NOMO-1 treated with dmso at 0.1 percent for 144 hours (cell line): ENCODE measurements around the gene TMEM175.

Experiments used
- DNase-seq: peaks from one replicate; lab custom pipeline; 2025; ENCODE audit not compliant: unreplicated experiment; lab: John Stamatoyannopoulos, UW

Gene TMEM175

GRCh38 chr4:946103-946450 is 13.8 kb downstream of the TMEM175 start:
- no peak for DNase-seq

- DNase-seq = no peak
Observed at GRCh38 chr4:946517-947471, 14.5 kb downstream of the TMEM175 start.

GRCh38 chr4:947491-947971 is 15.3 kb downstream of the TMEM175 start:
- DNase-seq = no peak

GRCh38 chr4:948101-948935 is 16.1 kb downstream of the TMEM175 start:
- no peak for DNase-seq

- no peak for DNase-seq
Observed at GRCh38 chr4:948936-949300, 16.7 kb downstream of the TMEM175 start.

DNA sequence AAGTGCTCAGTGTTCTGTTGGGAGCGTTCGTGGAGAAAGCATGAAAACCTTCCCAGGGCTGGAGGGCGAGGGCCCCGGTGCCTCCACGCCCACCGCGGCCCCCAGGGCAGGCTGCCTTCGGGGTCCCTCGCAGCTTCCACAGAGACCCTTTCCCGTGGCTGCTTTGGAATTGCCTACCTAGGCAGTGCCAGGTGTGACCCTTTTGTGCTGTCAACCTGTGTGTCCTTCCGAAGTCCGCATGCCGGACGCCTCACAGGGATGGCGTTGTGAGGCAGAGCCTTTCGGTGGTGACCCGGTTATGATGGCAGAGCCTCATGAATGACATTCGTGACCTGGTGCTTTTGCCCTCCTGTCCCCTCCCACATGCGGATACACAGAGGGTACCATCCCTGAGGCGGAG is 17.4 kb downstream of the TMEM175 start:
- DNase-seq = no peak

DNA sequence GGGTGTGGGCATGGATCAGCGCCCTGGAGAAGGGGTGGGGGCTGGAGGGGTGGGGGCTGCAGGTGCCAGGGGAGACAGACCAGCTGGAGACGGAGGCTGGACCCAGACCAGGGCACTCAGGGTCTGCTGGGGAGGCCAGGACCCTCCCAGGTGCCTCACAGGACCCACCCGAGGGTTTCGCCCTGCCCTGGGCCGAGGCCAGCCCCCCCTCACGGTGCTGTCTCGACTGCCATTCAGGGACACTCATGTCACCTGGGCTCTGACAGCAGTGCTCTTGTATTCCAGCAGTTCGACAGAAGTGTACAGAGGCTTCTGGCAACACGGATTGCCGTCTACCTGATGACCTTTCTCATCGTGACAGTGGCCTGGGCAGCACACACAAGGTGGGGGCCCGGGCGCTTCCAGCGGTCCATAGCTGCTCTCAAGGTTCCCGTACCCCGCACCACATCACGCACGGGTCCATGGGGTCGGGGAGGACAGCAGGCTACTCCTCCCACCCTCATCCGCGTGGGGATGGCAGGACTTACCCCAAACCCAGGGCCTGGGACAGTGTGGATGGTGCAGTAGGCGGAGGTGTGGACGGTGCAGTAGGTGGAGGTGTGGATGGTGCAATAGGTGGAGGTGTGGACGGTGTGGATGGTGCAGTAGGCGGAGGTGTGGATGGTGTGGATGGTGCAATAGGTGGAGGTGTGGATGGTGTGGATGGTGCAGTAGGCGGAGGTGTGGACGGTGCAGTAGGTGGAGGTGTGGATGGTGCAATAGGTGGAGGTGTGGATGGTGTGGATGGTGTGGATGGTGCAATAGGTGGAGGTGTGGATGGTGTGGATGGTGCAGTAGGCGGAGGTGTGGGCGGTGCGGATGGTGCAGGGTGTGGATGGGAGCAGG is 18.1 kb downstream of the TMEM175 start:
- DNase-seq = no peak

DNA sequence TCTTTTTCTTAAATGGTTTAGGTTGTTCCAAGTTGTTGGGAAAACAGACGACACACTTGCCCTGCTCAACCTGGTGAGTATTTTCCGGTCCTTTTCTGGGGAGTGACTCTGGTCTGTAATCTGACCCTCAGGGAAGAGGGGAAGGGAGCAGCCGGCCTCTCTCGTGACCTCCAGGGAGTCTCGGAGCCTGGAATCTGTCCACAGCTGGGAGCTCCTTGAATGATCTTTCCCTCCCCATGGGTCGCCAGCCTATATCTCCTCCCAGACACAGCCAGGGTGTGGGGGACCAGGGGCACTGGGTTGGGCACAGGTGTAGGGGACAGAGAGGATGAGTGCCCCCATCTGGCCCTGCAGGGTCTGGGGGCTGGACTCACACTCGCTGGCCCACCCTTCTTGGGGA is 18.9 kb downstream of the TMEM175 start:
- DNase-seq = no peak

GRCh38 chr4:951594-952468 is 19.6 kb downstream of the TMEM175 start:
- no peak for DNase-seq

GRCh38 chr4:952881-953573 is 20.8 kb downstream of the TMEM175 start:
- no peak for DNase-seq

- DNase-seq = no peak
Observed at GRCh38 chr4:953574-953915, 21.3 kb downstream of the TMEM175 start.

DNA sequence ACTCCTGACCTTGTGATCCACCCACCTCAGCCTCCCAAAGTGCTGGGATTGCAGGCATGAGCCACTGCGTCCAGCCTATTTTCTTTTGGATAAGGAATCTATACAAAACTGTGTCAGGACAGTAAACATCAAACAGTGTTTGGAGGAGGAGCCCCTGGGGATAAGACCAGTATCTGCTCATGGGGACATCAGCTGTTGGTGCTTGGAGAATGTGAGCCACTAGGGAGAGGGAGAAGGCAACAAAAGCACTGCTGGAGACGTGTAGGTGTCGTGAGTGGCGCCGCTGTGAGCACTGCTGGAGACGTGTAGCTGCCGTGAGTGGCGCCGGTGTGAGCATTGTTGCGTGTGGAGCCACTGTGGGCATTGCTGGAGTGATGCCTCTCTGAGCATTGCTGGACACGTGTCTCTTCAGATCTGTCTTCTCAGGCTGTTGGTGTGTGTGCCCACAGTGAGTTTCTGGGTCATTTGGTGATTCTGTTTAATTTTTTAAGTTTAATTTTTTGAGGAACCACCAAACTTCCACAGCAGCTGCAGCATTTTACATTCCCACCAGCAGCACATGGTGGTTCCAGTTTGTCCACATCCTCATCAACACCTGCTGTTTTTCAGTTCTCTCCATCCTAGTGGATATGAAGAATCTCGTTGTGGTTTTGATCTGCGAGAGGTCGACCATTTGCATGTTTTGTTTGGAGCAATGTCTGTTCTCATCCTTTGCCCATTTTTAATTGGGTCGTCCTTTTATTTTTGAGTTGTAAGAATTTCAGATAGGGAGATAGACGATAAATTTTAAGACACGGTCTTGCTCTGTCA is 22.2 kb downstream of the TMEM175 start:
- DNase-seq = no peak

DNA sequence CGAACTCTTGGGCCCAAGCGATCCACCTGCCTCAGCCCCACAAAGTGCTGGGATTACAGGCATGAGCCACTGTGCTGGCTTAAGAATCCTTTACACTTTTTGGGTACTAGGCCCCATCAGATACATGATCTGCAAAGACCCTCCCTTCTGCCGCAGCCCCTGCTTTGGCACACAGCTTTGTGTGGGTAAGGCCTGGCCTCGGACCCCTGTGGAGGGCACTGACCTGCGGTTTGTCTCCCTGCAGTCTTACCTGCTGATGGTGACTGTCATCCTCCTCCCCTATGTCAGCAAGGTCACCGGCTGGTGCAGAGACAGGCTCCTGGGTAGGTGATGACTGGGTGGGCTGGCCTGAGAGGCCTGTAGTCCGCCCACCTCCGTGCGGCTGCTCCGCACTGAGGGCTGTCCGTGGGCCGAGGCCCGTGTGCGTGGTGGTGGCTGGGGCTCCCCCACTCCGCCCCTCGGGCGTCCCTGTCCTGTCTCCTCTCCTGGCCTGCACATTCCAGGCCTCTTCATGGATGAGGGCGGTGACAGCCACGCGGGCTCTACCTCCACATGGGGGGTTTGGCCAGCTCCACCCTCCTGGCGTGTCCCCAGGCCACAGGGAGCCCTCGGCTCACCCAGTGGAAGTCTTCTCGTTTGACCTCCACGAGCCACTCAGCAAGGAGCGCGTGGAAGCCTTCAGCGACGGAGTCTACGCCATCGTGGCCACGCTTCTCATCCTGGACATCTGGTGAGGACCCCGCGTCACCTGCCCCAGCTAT is 23.1 kb downstream of the TMEM175 start:
- DNase-seq = no peak

DNA sequence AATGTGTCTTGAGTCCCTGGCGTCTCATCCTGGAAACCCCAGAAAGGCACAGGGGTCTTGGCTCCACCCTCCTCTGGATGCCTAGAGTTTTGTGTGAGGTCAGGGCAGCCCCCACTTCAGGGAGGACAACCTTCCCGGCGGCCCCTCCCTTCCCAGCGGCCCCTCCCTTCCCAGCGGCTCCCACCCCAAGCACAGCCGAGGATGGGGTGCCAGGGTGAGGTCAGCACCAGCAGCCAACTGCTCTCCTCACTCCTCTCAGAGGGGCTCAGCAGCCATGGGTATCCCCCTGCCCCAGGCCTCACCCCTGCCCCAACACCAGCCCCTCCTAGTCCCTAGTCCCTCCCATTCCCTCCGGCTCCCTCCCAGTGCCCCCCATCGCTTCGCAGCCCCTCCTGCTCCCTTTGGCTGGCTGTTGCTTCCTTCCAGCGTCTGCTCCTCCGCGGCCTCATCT is 23.7 kb downstream of the TMEM175 start:
- no peak for DNase-seq

DNA sequence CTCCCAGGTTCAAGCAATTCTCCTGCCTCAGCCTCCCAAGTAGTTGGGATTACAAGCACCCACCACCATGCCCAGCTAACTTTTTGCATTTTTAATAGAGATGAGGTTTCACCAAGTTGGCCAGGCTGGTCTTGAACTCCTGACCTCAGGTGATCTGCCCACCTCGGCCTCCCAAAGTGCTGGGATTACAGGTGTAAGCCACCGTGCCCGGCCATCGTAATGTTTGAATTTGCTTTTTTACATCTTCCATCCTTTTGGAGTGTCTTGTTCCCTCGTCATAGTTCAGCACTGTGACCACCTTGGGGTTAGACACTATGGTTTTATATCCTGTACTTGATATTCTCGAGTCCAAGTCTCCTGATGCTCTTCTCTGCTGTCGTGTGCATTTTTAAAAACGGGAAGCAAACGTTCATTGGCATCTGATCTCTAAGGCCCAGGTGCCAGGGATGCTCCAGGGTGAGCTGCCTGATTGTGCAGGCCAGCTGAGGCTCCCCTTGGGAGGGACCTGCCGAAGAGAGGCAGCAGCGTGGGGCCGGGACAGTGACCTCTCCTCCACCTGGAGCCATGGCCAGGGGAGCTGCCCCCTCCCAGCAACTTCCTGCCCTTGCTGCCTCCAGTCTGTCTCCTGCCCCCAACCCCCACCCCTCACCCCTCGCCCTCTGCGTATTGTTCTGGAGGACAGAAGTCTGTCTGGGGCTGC is 24.4 kb downstream of the TMEM175 start:
- no peak for DNase-seq

DNA sequence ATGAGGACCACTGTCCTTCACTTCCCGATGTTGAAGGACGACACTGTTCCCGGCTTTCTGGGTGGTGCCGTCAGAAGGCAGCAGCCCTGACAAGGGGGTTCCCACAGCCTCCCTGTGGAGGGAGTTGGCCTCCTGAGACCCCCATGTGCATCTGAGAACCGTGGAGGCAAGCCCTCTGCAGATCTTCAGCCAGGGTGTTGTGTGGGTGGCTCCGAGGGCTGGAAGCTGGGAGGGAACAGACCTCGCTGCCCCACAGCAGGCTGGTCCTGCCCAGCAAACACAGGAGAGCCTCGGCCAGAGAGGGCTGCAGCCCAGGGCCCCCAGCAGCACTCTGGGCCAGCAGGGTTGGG is 24.9 kb downstream of the TMEM175 start:
- no peak for DNase-seq

GRCh38 chr4:957581-958313 is 25.5 kb downstream of the TMEM175 start:
- no peak for DNase-seq
